AG04450 (cell line): ENCODE results near the gene DTX4. TPM values are rescaled to one million over a fixed set of nuclear protein-coding genes. Genes with fewer than 3 reads are reported as not detected.

Experiments
- polyA plus RNA-seq: library from polyadenylated mRNA; depleted of rRNA; stranded (reverse); fragments of >200 nt; gene quantifications from 2 replicates; pipeline ENCODE4 v1.2.3, GENCODE V29; 2011; rRNA removed
- small RNA-seq: library from RNA; depleted of rRNA; stranded (forward); fragments of <200 nt; gene quantifications from one replicate; pipeline ENCODE3, GENCODE V24; 2012; ENCODE audit warnings: low read depth; ENCODE audit not compliant: insufficient read length

The DTX4 gene
- polyA plus RNA-seq, 1 experiment = 1.4 TPM

Small RNA genes within 50 kb of the gene (small RNA-seq; reads per million reads assigned to genes)
- gene RN7SL42P = not detected

Other genes starting within 250 kb of the DTX4 start
- gene GLYATL1, start 232.6 kb upstream of the DTX4 start, polyA plus RNA-seq = 0.29 and 0.30 TPM in 2 replicates
- not detected in 2 replicates for gene GLYATL1B, start 85.8 kb upstream of the DTX4 start, polyA plus RNA-seq
- gene FAM111B, start 64.9 kb upstream of the DTX4 start, polyA plus RNA-seq = 1.6 and 2.7 TPM in 2 replicates
- gene FAM111A, start 29.3 kb upstream of the DTX4 start, polyA plus RNA-seq = 20.6 and 23.1 TPM in 2 replicates
- gene MPEG1, start 40.8 kb downstream of the DTX4 start, polyA plus RNA-seq = not detected in 2 replicates
- gene OR5AN1, start 186.8 kb downstream of the DTX4 start, polyA plus RNA-seq = not detected in 2 replicates